GM21619 (cell line): ENCODE measurements around the gene LRRC8E.
A peak's percentile ranks its signal among the peaks of the same experiment; 100 is the strongest.
"Not testable (repeated sequence)": the region's sequence is repeated elsewhere in the genome, so short reads cannot be mapped to it uniquely, and the experiment has no call there.

ENCODE experiments used
- ATAC-seq: cut with Tn5 transposase; IDR thresholded peaks from one replicate; pipeline ENCODE4 v1.9.1; 2021; ENCODE audit not compliant: unreplicated experiment

LRRC8E gene

DNA sequence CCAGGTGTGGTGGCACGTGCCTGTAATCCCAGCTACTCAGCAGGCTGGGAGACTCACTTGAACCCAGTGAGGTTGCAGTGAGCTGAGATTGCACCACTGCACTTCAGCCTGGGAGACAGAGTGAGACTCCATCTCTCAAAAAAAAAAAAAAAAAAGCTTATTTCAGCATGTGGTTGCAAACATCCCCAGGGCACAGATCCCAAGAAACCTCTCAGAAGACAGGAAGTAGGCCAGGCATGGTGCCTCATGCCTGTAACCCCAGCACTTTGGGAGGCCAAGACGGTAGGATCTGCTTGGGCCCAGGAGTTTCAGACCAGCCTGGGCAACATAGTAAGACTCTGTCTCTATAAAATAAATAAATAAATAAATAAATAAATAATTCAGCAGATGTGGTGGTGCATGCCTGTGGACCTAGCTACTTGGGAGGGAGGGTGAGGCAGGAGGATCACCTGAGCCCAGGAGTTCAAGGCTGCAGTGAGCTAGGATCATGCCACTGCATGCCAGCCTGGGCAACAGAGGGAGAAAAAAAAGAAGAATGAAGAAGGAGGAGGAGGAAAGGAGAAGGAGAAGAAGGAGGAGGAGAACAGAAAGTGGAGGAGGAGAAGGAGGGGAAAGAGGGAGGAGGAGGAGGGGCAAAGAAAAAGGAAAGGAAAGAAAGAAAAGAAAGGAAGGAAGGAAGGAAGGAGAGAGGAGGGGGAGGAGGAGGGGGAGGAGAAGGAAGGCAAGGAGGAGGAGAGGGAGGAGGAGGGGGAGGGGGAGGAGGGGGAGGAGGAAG, 4.3 kb upstream of the LRRC8E start:
- no peak for ATAC-seq

DNA sequence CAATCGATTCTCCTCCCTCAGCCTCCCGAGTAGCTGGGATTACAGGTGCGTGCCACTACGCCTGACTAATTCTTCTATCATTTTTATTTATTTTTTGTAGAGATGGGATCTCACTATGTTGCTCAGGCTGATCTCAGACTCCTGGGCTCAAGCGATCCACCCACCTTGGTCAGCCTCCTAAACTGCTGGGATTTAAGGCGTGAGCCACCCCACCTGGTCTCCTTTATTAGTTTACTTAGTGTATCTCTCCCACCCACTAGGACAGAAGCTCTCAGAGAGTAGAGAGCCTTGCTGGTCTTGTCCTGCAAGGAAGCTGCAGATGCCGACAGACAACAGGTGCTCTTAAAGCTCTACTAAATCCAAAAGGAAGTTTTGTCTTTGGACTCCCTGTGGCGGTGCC, 2.5 kb upstream of the LRRC8E start:
- no peak for ATAC-seq

DNA sequence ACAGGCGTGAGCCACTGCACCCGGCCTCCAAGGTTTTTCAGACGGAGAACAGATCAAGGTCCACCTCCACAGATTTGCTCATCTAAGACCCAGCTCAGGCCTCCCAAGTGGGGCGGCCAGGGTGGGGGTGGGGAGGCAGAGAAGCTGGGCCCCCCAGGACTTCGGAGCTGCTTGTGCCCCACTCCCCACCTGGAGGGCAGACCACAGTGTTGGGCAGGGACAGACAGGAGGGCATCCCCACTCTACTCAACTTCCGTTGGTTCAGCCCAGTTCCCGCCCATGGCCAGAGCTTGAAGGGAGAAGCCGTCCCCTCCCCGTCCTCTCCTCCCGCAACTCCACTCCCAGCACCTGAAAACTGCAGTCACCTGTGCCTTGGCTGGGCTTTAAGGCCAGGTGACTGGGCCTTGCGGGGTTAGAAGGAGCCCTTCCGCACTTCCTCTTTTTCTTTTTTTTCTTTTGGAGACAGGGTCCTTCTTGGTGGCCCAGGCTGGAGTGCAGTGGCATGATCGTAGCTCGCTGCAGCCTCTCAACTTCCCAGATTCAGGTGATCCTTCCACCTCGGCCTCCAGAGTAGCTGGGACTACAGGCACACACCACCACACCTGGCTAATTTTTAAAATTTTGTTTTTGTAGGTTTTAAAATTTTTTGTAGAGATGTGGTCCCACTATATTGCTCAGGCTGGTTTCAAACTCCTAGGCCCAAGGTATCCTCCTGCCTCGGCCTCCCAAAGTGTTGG, 734 bp upstream of the LRRC8E start:
- no peak for ATAC-seq

DNA sequence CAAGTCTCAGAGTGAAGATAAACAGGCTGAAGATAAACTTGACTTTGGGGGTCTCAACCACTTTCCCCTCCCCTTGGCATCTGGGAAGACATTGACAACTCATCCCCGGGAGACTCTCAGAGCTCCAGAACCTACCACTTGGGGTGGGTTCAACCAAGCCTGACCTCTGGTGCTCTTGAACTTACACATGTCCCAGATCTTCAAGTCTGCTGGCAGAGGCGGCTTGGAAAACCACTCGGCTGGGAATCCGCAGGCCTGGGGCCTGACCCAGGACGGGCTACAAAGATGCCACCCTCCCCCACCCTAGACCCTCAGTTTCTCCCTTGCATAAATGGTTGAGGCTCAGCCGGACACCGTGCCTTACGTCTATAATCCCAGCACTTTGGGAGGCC, 512 bp downstream of the LRRC8E start:
- ATAC-seq: no peak

DNA sequence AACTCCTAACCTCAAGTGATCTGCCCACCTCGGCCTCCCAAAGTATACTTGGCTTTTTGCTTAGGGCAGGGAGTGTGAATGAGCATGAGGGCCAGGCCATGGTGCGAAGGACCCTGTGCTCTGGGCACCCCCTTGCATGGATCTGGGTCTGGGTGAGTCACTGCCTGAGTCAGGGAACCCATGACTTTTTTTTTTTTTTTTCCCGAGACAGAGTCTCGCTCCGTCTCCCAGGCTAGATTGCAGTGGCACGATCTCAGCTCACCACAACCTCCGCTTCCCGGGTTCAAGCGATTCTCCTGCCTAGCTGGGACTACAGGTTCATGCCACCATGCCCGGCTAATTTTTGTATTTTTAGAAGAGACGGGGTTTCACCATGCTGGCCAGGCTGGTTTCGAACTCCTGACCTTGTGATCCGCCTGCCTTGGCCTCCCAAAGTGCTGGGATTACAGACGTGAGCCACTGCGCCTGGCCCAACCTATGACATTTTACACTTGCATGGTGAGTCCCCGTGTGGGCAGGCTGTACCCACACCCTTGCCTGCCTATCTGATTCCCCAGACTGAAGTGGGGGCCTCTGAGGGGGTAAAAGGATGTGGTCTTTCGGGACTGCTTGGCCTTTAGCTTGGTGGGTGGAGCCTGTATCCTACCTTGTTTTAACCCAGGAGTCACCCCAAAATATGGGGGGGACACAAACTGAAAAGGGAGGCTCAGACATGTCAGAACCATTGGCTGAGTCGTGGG, 5.2 kb downstream of the LRRC8E start:
- not testable (repeated sequence) for ATAC-seq

DNA sequence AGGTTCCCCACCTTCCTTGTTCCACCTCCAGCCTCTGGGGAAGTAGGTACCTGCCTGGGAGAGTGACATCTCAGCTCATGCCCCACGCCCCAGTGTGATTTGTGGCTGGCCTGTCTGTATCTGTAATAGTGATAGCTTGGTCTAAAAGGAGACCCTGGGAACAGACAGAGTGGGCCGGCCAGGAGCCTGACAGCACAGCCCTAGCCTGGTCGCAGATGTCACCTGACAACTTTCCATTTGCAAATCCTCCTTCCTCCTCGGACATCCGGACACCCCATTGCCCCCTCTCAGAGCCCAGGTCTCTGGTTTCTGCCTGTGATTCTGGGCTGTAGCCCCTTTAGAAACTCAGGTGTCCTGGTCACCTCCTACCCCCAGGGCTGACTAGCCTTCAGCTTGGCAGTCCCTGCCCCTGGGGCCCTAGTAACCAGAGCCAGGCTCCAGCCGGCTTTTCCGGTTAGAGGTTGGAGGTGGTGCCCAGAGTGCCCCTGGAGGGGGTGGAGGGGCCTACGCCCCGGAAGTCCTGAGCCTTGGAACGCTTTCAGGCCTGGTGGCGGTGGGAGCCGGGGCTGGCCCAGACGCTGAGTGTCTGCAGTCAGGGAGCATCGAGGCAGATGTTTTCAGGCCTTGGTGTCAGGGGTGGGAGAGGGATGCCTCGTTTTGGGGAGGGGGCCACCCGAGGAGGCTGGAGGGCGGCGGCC, 6.5 kb downstream of the LRRC8E start:
- no peak for ATAC-seq

DNA sequence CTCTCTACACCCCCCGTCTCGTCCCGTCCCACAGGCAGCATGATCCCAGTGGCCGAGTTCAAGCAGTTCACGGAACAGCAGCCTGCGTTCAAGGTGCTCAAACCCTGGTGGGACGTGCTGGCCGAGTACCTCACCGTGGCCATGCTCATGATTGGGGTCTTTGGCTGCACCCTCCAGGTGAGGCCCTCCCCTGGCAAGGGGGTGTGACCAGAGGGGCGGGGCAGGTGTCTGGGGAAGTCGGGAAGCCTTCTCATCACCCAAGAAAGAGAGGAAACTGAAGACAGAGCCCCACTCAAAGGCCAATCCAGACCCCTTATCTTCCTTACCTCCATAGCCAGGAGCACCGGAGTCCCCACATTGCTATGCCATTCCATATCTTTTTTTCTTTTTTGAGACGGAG, 7.3 kb downstream of the LRRC8E start:
- no peak for ATAC-seq

DNA sequence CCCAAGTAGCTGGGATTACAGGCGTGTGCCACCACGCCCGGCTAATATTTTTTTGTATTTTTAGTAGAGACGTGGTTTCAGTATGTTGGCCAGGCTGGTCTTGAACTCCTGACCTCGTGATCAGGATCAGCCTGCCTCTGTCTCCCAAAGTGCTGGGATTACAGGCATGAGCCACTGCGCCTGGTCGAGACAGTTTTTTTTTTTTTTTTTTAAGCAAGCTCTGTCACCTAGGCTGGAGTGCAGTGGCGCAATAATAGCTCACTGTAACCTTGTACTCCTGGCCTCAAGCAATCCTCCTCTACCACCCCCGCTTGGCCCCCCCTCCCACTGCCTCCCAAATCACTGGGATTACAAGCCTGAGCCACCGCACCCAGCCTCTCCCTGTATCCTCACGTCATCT, 9.0 kb downstream of the LRRC8E start:
- ATAC-seq: no peak

DNA sequence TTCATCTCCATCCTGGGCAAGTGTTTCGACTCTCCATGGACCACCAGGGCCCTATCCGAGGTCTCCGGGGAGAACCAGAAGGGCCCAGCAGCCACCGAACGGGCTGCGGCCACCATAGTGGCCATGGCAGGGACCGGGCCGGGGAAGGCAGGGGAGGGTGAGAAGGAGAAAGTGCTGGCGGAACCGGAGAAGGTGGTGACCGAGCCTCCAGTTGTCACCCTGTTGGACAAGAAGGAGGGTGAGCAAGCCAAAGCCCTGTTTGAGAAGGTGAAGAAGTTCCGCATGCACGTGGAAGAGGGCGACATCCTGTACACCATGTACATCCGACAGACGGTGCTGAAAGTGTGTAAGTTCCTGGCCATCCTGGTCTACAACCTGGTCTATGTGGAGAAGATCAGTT, 10.7 kb downstream of the LRRC8E start:
- ATAC-seq: no peak

DNA sequence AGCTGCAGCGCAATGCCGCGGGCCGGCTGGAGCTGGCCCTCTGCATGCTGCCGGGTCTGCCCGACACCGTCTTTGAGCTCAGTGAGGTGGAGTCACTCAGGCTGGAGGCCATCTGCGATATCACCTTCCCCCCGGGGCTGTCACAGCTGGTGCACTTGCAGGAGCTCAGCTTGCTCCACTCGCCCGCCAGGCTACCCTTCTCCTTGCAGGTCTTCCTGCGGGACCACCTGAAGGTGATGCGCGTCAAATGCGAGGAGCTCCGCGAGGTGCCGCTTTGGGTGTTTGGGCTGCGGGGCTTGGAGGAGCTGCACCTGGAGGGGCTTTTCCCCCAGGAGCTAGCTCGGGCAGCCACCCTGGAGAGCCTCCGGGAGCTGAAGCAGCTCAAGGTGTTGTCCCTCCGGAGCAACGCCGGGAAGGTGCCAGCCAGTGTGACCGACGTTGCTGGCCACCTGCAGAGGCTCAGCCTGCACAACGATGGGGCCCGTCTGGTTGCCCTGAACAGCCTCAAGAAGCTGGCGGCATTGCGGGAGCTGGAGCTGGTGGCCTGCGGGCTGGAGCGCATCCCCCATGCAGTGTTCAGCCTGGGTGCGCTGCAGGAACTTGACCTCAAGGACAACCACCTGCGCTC, 11.6 kb downstream of the LRRC8E start:
- ATAC-seq: no peak

DNA sequence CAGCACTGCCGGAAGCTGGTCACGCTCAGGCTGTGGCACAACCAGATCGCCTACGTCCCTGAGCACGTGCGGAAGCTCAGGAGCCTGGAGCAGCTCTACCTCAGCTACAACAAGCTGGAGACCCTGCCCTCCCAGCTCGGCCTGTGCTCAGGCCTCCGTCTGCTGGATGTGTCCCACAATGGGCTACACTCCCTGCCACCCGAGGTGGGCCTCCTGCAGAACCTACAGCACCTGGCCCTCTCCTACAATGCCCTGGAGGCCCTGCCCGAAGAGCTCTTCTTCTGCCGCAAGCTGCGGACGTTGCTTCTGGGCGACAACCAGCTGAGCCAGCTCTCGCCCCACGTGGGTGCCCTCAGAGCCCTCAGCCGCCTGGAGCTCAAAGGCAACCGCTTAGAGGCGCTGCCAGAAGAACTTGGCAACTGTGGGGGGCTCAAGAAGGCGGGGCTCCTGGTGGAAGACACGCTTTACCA, 12.1 kb downstream of the LRRC8E start:
- ATAC-seq: no peak

DNA sequence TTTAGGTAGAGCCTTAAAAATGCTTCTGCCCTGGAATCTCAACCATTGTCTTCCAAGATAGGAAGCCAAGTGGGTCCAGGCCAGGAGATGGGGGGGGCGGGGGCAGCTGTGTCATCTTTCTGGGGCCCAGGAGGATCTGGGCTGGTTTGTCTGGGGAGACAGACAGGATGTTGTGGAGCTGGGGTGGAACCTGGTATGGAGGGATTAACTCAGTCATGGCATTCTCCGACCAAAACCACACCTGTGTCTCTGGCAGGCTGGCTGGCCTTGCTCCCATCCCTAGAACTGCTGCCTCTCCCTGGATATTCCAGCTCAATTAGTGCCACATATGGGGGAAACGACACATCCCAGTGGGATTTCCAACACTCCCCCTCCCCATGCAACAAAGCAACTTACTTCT, 12.6 kb downstream of the LRRC8E start:
- ATAC-seq: no peak

DNA sequence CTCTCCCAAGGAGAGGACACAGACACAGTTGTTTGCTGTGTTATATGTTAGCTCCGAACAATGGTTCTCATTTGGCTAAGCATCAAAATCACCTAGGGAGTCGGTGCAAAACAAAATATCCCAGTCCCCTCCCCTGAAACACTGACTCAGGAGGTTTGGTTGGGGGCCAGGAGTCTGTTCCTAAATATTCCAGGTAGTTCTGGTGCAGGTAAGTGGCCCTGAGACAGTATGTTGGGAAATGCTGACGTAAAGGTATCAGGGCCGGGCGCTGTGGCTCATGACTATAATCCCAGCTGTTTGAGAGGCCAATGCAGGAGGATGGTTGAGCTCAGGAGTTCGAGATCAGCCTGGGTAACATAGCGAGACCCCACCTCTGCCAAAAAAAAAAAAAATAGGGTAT, 13.0 kb downstream of the LRRC8E start:
- ATAC-seq: no peak

DNA sequence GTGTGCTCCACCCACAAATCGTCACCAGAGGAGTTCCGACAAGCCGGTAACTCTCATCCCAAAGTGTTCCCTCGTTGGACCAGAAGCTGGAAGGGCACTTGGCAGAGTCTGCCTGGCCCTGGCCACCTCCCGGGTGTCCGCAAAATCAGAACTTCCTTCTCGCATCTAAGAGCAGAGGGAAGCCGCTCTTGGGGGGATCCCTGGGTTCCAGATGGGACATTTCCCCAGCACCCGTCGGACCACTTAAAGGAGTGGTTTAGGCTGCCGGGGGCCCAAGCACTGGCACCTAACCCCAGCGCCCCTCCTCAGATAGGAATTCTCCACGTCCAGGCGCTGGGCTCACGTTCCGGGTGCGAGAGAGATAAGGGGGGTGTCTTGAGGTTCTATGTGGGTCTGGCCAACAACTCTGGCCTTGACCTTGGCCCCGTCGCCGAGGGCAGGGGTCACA, 14.5 kb downstream of the LRRC8E start:
- no peak for ATAC-seq

DNA sequence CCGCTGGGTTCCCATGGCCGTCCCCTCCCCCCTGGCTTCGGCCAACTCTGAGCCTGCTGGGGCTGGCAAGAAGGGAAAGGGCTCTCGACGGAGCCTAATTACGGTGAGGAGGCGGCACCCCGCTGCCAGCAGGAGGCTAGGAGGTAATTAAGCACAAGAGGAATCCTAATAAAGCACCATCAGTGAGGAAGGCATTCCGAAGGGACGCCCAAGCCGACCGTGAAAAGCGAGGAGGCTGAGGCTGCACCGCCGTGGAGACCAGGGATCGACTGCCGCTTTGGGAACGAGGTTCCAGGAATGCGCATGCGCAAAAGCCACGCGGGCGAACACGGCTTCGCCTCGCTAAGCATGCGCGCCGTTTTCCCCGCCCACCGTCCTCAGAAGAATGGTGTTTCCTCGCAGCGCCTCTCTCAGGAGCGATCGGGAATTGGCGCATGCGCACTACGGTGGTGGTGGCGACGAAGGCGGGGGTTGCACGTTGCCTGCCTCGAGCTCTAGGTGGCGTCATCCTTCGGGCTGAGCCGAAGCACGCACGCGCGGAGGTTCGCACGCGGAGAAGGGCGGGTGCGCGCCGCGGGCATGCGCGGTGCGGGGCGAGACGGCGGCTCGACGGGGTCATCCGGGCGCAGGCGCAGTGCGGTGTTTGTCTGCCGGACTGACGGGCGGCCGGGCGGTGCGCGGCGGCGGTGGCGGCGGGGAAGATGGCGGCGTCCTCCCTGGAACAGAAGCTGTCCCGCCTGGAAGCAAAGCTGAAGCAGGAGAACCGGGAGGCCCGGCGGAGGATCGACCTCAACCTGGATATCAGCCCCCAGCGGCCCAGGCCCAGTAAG, 15.1 kb downstream of the LRRC8E start, which contains the start of gene MAP2K7:
Gene MAP2K7 (plus strand): TSS at position 634 of the 830 bp plus-strand sequence. CDS start 68 bp downstream, at position 702.
- ATAC-seq: peak; percentile 76

DNA sequence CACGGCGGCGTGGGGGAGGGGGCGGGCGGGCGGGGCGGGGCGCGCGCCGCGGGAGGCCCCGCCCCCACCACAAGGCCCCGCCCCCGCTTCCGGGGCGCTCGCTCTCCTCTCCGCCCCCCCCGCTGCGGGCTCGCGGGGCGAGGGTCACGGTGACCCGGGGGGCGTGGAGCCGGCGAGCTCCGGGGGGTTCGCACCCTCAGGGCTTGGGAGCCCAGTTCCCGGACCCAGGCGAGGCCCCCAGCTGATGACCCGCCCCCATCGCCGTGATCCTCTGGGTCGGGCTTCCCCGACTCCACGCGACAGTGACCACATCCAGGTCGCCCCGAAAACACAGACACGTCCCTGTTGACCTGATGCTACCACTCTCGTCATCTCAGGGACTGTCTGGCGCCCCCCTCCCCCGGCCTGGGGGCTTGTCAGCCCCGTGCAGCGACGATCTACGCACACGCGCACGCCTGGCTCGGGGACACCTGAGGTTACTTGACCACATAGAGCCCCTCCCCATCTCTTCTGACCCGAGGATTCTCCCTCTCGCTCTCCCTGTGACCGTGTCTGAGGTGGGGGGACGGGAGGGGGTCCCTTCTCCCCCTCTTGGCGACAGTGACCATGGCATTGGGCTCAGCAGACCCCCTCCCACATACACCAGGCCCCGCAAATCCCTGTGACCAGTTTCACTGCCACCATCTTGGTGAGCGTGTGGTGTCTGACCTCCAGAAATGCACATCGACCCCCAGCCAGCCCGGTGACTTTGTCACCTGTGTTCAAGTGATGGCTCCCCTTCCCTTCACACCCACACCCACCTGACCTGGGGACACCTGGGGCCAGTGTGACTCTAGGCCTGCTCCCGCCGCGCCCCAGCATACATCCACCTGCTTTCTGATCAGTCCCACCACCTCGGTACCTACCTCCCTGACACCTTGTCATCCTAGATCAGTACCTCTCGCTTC, 16.0 kb downstream of the LRRC8E start:
- peak; percentile 23 for ATAC-seq

DNA sequence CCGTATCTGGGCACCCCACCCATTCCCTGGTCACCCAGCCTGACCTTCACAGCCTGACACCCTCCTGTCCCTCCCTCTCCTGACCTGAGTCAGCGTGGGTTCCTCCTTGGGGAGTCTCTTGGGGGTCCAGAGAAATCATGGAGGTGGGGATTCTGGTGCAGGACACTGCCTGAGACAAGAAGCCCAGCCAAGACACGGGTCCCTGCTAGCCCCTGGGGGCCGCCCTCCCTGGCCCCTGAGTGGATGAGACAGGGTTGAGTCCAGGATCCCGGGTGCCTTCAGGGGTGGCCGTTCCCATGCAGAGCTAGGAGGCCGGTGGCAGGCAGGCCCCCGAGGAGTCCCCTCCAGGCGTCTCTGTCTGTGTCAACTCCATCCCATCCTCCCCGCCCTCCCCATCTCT, 17.0 kb downstream of the LRRC8E start:
- ATAC-seq: no peak

DNA sequence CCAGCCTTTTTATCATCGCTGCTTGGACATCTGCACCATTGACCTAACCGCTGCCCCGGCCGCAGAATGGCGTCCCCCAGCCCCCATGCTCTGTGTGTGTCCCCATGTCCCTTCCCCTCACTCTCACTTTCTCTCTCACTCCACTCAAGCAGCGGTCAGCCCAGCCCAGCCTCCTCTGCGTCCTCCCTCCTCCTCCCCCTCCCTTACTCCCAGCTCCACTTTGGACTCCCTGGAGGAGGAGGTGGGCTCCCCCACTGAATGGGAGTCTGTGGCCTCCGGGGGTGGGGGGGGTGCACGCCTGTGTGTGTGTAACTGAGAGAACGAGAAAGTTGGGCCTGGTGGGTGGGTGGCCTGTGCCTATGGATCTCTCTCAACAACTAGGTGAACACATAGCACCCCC, 17.5 kb downstream of the LRRC8E start:
- no peak for ATAC-seq

DNA sequence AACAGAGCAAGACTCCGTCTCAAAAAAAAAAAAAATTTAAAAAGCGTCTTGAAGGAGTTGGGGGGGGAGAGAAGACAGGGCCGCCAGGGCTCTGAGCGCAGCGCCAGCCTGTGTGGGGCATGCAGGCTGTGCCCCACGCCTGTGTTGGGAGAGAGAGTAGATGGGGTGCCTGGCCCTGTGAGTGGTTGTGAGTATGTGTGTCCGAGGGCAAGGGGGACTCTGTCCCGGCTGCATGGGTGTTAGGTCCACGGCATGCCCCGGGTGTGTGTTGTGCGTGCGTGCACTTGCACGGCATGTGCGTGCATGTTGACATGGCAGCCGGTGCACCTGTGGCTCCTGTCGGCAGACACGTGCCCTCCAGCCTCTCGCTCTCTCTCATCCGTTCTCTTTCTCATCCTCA, 18.8 kb downstream of the LRRC8E start:
- no peak for ATAC-seq
